WTC11 (cell line): ENCODE measurements around the gene LSP1.

ENCODE experiments used
- ATF2 ChIP-seq: sonication (generic); formaldehyde crosslinking; IDR thresholded peaks from 2 replicates; pipeline ENCODE4 v1.8.1; 2022; ENCODE audit warnings: low read depth, missing genetic modification reagents, borderline replicate concordance
- ATF6 ChIP-seq: sonication (generic); formaldehyde crosslinking; IDR thresholded peaks from 2 replicates; pipeline ENCODE4 v1.8.1; 2023; ENCODE audit warnings: mild to moderate bottlenecking, missing genetic modification reagents
- CTCF ChIP-seq: fragments of 200-600 bp; IDR thresholded peaks from 2 replicates; pipeline ENCODE4 v1.8.0; 2022; ENCODE audit warnings: antibody characterized with exemption
- E2F1 ChIP-seq: sonication (generic); formaldehyde crosslinking; IDR thresholded peaks from 2 replicates; pipeline ENCODE4 v1.8.0; 2022; ENCODE audit warnings: mild to moderate bottlenecking, missing genetic modification reagents
- ETV6 ChIP-seq: sonication (generic); formaldehyde crosslinking; IDR thresholded peaks from 2 replicates; pipeline ENCODE4 v1.8.1; 2022; ENCODE audit warnings: mild to moderate bottlenecking, missing genetic modification reagents
- GRHL2 ChIP-seq: fragments of 250-450 bp; sonication (Bioruptor Pico); IDR thresholded peaks from 2 replicates; pipeline ENCODE4 v1.8.0; 2022; ENCODE audit warnings: mild to moderate bottlenecking, moderate library complexity; ENCODE audit not compliant: insufficient replicate concordance, severe bottlenecking
- TEAD4 ChIP-seq: sonication (generic); formaldehyde crosslinking; IDR thresholded peaks from 2 replicates; pipeline ENCODE4 v1.8.0; 2022; ENCODE audit warnings: mild to moderate bottlenecking, missing genetic modification reagents
- TP53 ChIP-seq: sonication (generic); formaldehyde crosslinking; IDR thresholded peaks from 2 replicates; pipeline ENCODE4 v1.8.1; 2023; ENCODE audit warnings: mild to moderate bottlenecking, missing genetic modification reagents
- USF2 ChIP-seq: sonication (generic); formaldehyde crosslinking; IDR thresholded peaks from 2 replicates; pipeline ENCODE4 v1.8.1; 2023; ENCODE audit warnings: mild to moderate bottlenecking, missing genetic modification reagents, moderate library complexity
- ZNF138 ChIP-seq: sonication (generic); formaldehyde crosslinking; conservative IDR thresholded peaks from 2 replicates; pipeline ENCODE4 v1.8.1; 2022; ENCODE audit warnings: mild to moderate bottlenecking, moderate library complexity, missing genetic modification reagents
- TF ChIP-seq, protein P1 (sequence below): sonication (generic); formaldehyde crosslinking; IDR thresholded peaks from 2 replicates; pipeline ENCODE4 v1.8.0; 2022; ENCODE audit warnings: mild to moderate bottlenecking, missing genetic modification reagents
- TF ChIP-seq, protein P2 (sequence below): sonication (generic); formaldehyde crosslinking; IDR thresholded peaks from 2 replicates; pipeline ENCODE4 v1.8.0; 2022; ENCODE audit warnings: mild to moderate bottlenecking, missing genetic modification reagents
- TF ChIP-seq, protein P3 (sequence below): sonication (generic); formaldehyde crosslinking; IDR thresholded peaks from 2 replicates; pipeline ENCODE4 v1.8.0; 2022; ENCODE audit warnings: mild to moderate bottlenecking, missing genetic modification reagents
- TF ChIP-seq, protein P4 (sequence below): sonication (generic); formaldehyde crosslinking; IDR thresholded peaks from 2 replicates; pipeline ENCODE4 v1.8.1; 2023; ENCODE audit warnings: mild to moderate bottlenecking, missing genetic modification reagents

- TF ChIP-seq CTCF: no peak
- no peak for TF ChIP-seq GRHL2 (CRISPR knock-in tag)
- TF ChIP-seq, protein P1, sequence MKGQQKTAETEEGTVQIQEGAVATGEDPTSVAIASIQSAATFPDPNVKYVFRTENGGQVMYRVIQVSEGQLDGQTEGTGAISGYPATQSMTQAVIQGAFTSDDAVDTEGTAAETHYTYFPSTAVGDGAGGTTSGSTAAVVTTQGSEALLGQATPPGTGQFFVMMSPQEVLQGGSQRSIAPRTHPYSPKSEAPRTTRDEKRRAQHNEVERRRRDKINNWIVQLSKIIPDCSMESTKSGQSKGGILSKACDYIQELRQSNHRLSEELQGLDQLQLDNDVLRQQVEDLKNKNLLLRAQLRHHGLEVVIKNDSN (CRISPR knock-in tag): no peak
- TF ChIP-seq, protein P2, sequence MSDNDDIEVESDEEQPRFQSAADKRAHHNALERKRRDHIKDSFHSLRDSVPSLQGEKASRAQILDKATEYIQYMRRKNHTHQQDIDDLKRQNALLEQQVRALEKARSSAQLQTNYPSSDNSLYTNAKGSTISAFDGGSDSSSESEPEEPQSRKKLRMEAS (CRISPR knock-in tag): no peak
- no peak for TF ChIP-seq E2F1 (CRISPR knock-in tag)
- no peak for TF ChIP-seq TP53 (CRISPR knock-in tag)
- TF ChIP-seq, protein P3, sequence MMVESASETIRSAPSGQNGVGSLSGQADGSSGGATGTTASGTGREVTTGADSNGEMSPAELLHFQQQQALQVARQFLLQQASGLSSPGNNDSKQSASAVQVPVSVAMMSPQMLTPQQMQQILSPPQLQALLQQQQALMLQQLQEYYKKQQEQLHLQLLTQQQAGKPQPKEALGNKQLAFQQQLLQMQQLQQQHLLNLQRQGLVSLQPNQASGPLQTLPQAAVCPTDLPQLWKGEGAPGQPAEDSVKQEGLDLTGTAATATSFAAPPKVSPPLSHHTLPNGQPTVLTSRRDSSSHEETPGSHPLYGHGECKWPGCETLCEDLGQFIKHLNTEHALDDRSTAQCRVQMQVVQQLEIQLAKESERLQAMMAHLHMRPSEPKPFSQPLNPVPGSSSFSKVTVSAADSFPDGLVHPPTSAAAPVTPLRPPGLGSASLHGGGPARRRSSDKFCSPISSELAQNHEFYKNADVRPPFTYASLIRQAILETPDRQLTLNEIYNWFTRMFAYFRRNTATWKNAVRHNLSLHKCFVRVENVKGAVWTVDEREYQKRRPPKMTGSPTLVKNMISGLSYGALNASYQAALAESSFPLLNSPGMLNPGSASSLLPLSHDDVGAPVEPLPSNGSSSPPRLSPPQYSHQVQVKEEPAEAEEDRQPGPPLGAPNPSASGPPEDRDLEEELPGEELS (CRISPR knock-in tag): no peak
- TF ChIP-seq TEAD4 (CRISPR knock-in tag): no peak
- no peak for TF ChIP-seq ATF6 (CRISPR knock-in tag)
- TF ChIP-seq ETV6 (CRISPR knock-in tag): no peak
- TF ChIP-seq, protein P4, sequence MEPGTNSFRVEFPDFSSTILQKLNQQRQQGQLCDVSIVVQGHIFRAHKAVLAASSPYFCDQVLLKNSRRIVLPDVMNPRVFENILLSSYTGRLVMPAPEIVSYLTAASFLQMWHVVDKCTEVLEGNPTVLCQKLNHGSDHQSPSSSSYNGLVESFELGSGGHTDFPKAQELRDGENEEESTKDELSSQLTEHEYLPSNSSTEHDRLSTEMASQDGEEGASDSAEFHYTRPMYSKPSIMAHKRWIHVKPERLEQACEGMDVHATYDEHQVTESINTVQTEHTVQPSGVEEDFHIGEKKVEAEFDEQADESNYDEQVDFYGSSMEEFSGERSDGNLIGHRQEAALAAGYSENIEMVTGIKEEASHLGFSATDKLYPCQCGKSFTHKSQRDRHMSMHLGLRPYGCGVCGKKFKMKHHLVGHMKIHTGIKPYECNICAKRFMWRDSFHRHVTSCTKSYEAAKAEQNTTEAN (CRISPR knock-in tag): no peak
- TF ChIP-seq ZNF138 (CRISPR knock-in tag): no peak
- TF ChIP-seq USF2 (CRISPR knock-in tag): no peak
- TF ChIP-seq ATF2 (CRISPR knock-in tag): no peak
Observed at GRCh38 chr11:1915795-1916131, 62.9 kb downstream of the LSP1 start.
